HG02571 (cell line): Measurements from ENCODE around the gene FAM222A.

Source experiments
- ATAC-seq: cut with Tn5 transposase; IDR thresholded peaks from one replicate; pipeline ENCODE4 v1.9.1; 2021; ENCODE audit warnings: mild to moderate bottlenecking, moderate library complexity; ENCODE audit not compliant: unreplicated experiment

FAM222A gene

DNA sequence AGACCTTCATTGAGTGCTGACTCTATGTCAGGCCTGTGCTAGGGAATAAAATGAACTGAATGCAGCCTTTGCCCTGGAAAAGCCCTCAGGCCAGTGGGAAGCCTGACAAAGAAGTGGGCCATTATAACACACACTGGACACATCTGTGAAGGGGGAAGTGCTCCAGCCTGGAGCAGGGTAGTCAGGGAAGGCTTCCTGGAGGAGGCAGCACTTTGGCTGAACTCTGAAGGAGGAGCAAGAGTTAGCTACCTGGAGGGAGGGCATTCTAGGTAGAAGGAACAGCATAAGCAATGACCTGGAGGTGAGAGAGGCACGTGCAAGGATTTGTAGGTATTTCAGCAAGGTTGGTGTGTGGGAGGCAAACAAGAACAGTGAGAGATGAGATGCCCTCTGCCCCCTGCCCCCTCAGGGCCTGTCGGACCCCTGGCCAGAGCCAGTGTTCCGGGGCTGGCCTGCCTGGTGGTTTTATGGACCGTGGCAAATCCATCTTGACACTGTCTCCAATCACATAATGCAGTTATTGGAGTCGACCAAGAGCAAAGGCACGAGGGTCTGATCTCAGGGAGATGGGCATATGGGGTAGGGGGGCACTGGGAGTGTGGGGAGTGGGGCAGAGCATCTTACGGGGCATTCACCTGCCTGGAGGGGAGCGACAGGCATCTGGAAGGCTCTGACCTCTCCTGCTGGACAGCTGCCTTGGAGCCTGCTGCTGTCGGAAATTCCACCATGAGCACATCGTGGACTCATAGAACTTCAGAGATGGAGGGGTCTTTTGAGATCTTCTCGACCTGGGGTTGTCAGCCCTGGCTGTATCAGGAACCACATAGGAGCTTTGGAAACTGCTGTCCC lies 2.7 kb upstream of the FAM222A start:
- no peak for ATAC-seq

DNA sequence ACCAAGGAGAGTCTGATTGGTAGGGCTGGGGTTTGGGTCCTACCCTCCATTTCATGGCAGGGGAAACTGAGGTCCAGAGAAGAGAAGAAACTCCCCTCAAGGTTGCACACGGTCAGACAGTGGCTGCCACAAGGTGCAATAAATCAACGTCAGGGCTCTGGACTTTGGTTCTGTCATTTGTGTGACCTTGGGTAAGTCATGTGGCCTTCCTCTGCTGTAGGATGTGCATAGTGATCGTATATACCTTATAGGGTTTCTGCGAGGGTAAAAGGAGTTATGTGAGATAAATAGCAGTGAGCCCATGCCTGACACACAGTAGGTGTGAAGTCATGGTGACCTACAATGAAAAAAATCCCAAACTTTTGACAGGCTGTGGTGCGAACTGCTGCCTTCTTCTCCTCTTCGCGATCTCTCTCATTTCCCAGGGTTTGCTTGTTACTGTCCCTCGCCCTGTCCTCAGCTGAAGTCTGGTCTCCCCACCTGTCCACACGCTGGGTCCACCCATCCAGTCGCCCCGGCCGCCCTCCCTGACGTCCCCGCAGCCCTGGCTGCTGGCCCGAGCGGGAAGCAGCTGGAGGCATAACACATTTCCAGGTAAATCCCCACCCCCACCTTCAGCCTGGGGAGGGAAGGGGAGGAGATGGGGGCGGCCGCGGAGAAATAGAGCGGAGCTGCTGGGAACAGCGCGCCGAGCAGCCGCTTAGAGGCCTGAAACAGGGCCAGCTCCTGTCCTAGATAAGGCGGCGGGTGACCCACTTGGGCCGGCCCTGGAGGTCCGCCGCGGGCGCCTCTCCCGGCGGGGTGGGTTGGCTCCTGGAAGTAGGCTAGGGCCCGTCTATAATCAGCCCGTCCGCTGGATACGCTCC lies 1.8 kb upstream of the FAM222A start:
- no peak for ATAC-seq

DNA sequence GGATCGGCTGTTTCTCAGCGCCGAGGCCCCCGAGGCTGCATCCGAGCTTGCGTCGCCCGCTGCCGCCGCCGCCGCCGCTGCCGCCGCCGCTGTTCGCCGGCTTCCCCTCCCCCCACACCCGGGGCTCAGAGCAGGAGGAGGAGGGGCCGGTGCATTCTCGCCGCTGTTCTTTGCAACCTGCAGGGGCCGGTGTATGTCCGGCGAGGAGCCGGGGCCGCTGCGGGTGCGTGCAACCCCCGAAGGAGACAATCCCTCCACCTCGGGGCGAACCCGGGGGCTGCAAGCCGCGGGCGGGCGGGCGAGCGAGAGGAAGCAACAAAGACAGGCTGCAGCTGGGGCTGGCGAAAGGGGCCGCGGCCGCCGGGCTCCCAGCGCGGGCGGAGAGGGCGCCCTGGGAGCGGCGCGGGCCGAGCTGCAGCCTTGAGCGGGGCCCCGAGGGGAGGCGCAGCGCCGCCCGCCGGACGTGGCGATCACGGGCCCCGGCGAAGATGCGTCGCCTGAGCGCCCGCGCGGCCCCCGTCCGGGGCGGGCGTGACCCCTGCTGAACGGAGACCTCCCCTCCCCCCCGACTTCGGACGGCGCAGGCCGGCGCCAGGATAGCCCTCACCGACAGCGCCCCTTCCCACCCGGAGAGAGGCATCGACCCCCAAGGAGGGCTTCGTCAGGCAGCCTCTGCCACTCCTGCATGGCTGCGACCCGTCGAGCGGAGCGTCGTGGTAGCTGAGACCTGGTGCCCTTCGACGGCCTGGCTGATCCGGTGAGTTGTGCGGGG lies 702 bp downstream of the FAM222A start:
- peak; percentile 12 for ATAC-seq

DNA sequence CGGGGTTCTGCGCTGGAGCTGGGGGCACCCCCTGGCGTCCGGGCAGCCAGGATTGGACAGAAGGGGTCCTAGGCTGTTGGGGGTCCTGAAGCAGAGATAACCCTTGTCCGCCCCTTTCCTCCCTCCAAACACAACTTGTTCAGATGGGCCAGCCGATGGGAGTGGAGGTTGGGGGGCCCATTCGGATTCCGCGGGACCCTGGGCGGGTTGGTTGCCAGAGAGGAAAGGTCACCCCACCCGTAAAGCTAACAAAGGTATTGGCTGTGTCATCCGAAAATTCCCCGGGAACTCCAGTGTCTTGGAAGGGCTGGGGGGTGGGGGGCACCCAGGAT lies 1.3 kb downstream of the FAM222A start:
- no peak for ATAC-seq

DNA sequence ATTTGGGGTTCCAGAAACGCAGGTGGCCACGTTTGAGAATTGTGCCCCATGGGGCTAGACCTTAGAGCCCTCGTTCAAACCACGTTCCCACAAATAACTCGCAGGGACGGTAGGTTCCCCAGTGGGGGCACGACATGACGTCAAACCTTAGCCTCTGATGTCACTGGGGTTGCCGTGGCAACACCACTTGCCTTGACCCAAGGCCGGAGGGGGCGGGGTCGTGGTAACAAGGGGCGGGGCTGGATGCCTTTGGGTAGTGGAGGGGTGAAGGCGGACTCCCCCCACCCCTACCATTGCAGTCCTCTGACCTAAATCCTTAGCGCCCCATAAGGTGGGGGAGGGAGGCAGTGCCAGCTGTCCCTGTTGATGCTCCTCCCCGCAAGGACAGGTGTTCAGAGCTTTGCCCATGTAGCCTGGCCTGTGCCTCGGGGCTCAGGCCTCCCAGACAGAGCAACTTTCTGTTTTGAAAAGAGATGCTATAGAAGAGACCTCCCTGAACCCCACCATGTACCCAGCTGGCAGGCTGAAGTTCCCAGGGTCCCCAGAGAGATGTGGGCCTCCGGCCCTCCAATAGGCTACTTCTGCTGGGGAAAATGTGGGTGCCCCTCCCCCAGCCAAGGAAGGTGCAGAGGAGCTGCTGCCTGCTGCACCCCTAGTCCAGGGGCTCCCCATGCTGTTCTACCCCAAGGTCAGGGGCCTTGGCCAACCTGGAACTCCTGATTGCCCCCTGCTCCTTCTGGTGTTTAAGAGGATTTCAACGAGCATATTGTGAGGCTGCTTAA lies 1.9 kb downstream of the FAM222A start:
- ATAC-seq: no peak

DNA sequence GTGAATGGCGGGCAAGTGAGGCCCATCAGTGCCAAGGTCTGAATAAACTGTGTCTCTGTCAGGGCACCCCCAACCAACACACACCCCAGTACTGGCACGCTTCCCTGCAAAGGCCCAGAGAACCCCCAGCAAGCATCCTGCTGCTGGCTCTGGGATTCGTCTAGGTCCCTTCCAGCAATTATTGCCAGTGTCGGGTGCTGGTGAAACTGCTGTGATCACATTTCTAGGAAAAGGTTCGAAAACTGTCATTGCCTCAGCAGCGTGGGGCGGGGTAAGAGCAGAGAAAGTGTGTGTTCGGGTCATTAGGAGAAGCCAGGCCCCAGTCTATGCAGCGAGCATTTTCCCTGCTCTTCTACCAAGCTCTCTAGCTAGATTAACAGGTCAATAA lies 2.5 kb downstream of the FAM222A start:
- ATAC-seq: no peak

DNA sequence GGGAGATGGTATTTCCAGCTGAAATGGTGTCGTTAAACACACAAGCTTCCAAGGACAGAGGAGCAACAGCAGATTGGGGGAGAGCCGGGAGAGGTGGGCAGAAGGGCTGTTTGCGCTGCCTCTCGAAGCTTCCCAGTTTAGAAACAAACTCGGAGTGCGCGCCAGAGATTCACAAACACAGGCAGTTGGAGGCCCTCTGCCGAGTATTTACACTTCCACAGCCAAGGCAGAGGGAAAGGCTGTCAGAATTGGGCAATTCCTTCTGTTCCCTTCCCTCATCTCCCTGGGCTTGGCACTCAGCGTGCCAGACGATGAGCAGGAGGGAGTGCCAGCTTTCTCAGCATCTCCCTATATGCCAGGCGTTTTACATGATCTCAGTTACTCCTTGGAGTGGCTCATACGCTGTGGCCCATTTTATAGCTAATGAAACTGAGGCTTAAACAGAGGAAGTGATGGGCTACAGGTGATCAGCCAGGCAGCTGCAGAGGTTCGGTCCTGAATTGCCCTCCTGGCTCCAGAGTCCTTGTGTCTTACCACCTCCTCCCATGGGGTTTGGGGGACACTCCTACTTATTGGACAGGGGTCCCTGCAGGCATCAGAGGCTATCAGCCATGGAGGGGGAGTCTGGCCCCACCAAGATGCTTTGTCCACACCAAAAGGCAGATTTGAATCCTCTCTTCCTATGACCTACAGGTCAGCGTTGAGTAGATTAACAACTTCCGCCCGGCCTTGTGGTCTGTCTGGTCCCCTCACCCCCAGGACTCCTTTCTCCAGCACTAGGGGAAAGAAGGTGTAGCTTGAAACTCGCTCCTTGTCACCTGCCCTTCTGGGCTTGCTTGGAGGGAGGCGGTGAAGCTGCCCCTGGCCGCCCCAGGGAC lies 3.1 kb downstream of the FAM222A start:
- no peak for ATAC-seq

DNA sequence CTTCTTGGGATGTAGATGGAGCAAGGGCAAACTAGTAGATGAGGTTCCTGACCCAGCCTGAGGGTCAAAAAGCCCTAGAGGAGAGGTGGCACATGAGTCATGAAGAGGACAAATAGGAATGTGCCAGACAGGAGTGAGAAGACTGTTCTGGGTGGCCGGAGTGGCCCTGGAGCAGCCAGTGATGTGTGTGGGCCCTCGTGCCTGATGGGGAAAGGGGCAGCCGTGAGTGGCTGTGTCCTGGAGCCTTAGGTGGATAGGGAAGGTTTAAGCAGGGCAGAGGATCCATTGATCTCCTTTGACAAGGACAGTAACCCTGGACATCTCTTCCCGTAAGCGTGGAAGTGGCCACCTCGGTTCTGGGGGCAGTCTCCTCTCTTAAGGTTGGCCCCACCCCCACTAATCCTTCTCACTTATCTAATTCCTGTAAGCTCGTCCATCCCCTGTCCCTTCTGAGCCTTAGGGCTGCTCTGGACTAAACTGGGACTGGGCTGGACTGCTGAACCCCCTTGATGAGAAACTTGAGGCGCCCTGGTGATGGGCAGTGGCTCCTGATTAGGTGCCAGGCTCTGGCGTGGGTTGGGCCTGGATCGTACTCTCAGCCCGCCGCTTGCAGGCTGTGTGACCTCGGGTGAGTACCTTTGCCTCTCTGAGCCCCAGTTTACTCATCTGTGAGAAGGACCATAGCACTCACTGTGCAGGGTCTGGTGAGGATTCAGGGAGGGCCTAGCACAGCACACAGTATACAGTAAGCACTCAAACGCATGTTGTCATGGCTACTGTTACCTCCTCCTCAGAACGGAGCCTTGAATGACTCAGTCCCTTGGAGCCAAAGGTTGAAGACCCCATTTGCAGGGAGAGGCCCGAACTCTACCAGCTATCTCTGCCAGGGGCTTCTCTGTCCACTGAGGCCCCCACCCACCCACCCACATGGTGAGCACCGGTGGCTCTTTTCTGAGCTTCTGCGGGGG lies 4.0 kb downstream of the FAM222A start:
- no peak for ATAC-seq

DNA sequence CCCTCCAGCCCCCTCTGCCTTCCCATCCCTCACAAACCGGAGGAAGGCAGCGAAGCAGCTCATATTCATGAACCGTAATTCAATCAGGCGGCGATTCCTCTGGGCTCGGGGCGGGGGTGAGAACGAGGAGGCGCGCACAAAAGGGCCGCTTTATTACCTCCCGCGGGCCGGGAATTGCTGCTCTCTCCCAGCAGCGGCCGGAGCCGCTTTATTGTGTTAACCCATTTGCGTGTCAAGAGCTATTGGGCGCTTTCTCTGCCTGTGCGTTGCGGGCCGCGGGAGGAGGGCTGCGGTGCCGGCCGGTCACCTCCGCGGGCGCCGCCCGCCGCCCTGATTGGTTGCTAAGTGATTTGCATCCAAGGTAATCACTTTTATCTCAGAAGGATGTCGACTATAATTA lies 4.8 kb downstream of the FAM222A start:
- no peak for ATAC-seq

DNA sequence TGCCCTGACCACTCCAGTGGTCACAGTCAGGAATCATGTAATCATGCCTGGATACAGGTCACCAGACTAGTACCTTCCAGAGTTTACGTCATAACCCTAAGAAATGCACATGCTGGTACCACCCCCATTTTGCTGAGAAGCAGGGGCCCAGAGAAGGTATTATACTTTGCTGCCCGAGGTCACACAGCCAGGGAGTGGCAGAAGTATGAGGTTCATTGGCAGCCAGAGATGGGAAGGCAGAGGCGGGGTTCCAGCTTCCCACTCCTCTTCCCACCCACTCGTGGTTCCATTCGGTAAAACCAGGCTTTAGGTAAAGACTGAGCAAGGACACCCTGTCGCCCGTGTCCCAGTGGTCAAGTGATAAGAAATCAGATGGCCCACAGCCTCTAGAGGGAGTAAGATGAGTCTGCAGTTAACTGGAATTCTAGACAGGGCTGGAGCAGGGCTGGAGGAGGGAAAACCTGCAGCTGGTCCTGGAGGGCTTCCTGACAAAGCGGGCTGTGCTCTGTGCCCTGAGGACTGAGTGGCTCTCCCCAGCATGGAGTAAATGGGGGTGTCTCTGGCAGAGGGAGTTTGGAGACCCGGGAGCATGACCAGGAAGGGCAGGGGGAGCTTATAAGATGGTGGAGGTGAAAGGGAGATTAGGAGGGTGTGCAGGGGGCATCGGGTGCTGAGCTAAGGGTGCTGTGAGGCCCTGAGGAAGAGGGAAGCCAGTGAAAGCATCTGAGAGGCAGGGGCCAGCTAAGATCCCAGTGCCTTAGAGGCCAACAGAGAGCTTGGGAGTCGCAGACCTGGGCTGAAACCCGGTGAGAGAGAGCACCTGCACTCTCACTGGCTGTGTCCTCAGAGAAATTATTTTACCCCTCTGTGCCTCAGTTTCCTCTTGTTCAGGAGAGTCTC lies 5.7 kb downstream of the FAM222A start:
- no peak for ATAC-seq

DNA sequence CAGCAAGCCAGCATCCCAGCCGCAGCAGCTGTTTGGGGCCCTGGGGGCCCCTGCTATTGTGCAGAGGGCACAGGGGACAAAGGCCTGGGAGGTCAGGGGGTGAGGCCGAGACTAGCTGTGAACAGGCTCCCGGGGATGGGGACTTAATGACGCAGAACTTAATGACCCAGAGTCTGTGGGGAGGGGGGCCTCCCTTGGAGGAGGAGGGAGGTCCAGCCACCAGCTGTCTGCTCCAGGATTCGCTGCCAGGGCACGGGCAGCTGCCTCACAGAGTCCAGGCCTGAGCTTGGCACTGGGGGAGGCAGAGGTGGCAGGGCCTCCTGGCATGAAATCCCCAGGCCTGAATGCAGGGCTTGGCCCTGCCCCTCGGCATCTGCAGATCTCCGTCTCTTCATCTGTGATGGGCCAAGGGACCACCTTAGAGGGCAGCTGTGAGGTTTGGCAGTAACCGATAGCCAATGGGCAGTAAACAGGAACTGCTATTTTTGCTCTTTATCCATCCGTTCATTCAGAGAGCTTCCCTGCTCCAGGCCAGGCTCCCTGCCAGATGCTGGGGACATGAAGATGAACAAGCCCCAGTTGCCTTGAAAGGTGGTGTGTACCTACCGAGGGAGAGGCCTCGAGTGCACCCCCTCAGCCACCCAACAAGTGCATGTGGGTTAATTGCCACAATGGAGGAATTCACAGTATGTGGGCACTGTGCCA lies 6.7 kb downstream of the FAM222A start:
- no peak for ATAC-seq

DNA sequence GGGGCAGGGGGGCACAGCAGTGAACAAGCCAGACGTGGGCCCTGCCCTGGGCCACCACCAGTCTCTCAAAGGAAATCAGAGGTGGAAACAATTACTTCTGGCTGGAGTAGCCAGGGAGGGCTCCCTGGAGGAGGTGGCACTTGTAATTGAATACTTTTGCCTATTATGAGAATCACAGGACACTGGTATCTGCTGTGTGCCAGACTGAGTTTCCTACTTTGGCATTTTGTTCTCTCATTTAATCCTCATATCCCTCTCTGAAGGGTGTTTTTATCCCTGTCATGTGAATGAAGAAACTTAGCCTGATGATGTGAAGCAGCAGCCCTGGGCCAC lies 7.2 kb downstream of the FAM222A start:
- no peak for ATAC-seq

DNA sequence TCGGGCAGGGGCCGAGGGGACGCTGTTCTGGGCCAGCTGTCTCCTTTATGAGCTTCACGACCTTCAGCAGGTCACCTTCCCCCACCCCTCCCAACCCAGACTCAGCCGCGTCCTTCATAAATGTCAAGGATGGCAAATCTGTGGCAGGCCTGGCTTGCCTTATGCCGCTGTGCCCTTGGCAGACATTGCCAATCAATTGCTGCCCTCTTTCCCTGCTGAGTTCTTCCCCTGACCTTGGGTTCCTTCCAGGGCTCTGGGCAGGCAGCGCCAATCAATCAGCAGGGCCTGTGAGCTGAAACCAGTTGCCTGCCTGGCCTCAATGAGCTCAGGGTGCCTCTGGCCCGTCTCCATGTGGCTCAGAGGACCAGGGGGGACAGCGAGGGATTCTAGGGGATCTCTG lies 7.7 kb downstream of the FAM222A start:
- no peak for ATAC-seq

DNA sequence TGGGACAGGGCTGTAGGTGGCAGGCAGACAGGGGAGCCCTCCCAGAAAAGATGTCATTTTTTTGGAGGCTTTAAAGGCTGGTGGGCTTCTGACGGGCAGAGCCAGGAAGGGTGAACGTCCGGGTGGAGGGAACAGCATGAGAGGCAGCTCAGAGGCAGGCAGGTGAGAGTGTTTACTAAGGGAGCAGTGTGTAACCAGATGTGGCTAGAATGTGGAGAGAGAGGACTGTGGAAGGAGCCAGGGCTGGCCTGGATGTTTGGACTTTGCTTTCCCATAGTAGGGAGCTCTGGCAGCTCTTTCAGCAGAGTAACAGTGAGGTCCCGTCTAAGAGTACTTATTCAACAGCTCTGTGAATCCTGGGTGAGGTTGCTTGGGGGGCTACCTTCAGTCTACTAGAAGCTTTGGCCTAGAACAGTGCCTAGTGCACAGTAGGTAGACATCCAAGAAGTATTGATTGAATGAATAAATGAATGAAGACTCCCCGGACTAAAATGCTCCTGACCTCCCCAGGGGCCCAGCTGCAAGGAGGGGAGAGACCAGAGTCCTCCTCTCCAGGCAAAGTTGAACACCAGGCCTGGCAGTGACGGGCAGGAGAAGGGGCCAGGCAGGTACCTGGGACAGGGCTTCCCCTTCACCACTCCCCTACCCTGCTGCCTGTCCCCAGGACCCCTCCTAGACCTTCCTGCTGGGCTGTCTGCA lies 8.5 kb downstream of the FAM222A start:
- ATAC-seq: no peak

DNA sequence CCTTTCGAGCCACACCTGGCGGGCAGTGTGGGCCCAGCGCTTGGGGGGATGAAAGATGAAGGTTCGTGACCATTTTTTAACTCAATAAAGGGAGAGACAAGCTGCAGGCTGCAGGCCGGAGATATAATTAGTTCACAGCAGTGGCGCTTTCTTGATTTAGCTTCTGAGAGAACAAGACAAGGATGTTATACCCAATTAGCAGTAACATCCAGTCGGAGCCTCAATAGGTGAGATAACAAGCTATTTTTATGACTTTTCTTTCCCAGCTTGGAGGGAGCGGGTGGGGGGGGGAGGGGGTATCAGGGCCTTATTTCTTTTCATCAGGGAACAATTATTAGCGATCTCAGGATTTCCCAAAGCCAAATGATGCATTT lies 9.1 kb downstream of the FAM222A start:
- no peak for ATAC-seq

DNA sequence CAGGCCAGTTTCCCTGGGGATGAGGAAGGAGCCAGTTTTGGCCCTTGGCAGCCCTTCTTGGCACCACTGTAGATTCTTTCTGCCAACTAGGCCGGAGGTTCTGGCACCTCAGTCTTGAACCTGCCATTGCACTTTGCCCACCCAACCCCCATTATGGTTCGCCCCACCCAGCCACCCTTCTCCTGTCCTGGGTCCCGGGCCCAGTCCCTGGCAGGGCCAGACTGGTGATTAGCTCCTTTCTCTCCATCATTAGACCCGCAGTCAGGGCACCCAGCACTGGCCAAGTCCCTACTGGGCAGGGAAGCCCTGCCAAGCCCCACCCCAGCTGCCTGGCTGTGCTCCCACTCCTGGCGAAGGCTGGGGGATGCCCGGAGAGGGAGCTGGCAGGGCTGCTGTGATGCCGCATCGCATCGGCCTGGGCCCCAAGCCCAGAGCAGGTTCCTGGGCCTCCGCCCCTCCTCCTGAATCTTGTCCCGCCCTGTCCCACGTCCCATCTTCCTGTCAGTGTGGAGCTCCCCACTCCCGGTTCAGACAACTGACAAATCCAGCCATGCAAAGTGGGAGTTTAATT lies 9.8 kb downstream of the FAM222A start:
- no peak for ATAC-seq
